Fibroblast of peridontal ligament (primary cell): ENCODE results near the gene CNIH4.
"Not testable (repeated sequence)": the region's sequence is repeated elsewhere in the genome, so short reads cannot be mapped to it uniquely, and the experiment has no call there.

Source experiments
- DNase-seq: peaks from one replicate; pipeline ENCODE4 v3.0.0-alpha.2; 2010; ENCODE audit errors: extremely low read depth

The CNIH4 gene

GRCh38 chr1:224349716-224350115 is 7.0 kb upstream of the CNIH4 start:
- DNase-seq = not testable (repeated sequence)

DNA sequence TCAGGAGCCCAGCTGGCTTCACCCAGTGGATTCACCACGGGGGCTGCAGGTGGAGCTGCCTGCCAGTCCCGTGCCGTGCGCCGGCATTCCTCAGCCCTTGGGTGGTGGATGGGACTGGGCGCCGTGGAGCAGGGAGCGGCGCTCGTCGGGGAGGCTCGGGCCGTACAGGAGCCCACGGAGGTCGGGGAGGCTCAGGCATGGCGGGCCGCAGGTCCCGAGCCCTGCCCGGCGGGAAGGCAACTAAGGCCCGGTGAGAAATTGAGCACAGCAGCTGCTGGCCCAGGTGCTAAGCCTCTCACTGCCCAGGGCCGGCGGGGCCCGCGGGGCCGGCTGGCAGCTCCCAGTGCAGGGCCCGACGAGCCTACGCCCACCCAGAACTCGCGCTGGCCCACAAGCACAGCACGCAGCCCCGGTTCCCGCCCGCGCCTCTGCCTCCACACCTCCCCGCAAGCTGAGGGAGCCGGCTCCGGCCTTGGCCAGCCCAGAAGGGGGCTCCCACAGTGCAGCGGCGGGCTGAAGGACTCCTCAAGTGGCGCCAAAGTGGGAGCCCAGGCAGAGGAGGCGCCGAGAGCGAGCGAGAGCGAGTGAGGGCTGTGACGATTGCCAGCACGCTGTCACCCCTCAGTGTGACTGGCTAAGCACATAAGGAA is 4.1 kb upstream of the CNIH4 start:
- not testable (repeated sequence) for DNase-seq

DNA sequence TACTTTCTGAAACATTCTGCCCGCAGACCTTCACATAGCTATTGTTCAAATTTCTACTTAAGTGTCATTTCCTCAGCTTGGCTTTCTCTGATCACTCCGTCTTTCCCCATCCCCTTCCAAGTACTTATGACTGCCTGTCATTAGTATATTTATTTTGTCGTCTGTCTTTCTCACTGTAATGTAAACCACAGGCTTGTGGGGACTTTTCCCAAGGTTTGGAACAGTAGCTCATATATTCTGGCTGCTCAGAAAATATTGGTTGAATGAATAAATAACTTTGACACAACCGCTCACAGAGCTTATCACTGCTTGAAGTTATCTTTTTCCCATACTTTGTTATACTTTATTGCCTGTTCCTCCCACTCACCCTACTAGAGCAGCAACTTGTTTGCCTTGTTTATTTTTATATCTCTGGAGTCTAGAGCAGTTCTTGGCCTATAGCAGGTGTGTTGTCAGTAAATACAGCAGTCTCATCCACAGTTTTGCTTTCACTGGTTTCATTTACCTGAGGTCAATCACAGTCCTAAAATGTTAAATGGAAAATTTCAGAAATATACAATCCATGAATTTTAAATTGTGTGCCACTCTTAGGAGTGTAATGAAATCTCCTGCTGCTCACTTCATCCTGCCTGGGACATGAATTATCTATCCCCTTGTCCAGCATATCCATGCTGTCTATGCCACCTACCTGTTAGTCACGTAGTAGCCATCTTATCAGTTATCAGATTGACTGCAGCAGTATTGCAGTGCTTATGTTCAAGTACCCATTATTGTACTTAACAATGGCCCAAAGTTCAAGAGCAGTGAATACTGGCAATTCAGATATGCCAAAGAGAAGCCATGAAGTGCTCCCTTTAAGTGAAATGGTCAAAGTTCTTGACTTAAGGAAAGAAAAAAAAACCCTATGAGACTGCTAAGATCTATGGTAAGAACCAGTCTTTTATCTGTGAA is 2.4 kb upstream of the CNIH4 start:
- DNase-seq = no peak

- DNase-seq = peak; percentile 87
Measured at GRCh38 chr1:224357626-224358124, 996 bp downstream of the CNIH4 start.

DNA sequence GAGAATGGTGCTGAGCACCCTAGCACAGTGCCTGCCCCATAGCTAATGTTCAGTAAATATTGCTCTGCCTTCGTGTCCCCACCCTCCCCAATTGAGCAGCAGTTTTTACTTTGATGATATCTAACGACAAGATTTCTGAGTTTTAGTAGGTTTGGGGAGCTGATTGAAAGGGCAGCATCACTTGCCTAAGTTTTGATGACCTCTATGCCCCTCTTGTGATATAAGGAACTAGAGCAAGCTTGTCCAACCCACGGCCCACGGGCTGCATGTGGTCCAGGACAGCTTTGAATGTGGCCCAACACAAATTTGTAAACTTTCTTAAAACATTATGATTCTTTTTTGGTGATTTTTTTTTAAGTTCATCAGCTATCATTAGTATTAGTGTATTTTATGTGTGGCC is 1.6 kb downstream of the CNIH4 start:
- DNase-seq = no peak

- no peak for DNase-seq
Measured at GRCh38 chr1:224359207-224359606, 2.5 kb downstream of the CNIH4 start.

GRCh38 chr1:224368409-224368808 is 11.7 kb downstream of the CNIH4 start:
- no peak for DNase-seq

DNA sequence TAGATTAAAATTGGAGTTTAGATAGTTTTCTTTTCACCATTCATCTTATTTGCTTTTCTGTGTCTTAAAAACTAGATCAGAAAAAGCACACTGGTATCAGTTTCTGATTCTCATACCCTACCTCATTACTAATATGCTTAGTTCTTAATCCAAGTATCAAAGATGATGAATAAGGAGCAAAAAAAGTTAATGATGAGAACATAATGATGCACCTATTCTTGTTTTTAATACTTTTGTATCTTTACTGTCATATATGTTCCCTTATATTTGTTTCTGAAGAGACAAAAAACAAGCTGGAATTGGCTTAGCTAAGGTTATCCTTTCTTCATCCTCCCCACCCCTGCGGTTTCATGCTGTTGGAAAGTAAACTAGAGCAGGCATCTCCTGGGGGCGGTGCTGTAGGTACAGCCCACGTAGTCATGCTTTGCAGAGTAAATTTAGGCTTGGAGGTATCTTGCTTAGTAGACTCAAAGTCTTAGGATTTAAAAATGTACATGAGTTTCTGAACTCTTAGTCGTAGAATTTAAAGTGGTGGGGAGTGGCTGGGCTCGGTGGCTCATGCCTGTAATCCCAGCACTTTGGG is 16.4 kb downstream of the CNIH4 start:
- DNase-seq = no peak

DNA sequence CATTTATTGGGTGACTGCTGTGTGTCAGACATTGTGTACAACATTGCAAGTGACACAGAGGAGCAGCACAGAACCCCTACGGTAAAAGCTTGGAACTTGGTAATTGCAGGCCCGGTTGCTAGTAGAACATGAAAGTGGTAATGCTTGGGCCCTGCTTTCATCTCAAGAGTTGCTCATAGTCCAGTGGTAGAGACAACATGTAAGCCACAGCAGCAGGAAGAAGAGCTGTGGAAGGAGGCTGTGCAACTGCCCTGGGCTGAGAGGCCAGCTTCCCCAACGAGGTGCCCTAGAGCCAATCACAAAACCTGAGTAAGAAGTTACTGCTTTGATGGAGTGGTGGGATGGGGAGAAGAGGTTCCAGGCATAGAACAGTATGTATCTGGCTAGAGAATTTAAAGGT is 18.4 kb downstream of the CNIH4 start:
- DNase-seq = no peak

DNA sequence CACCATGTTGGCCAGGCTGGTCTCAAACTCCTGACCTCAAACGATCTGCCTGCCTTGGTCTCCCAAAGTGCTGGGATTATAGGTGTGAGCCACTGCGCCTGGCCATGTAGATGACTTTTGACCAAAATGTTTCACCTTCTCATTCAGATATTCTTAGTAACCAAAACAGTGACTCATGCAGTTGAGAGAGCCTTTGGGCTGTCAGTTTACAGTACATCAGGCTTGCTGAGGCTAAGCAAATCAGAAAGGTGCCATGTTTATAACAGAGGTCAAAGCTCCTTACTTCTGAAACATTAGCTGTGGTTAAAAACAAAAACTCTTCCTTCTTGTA is 21.0 kb downstream of the CNIH4 start:
- peak; percentile 44 for DNase-seq

DNA sequence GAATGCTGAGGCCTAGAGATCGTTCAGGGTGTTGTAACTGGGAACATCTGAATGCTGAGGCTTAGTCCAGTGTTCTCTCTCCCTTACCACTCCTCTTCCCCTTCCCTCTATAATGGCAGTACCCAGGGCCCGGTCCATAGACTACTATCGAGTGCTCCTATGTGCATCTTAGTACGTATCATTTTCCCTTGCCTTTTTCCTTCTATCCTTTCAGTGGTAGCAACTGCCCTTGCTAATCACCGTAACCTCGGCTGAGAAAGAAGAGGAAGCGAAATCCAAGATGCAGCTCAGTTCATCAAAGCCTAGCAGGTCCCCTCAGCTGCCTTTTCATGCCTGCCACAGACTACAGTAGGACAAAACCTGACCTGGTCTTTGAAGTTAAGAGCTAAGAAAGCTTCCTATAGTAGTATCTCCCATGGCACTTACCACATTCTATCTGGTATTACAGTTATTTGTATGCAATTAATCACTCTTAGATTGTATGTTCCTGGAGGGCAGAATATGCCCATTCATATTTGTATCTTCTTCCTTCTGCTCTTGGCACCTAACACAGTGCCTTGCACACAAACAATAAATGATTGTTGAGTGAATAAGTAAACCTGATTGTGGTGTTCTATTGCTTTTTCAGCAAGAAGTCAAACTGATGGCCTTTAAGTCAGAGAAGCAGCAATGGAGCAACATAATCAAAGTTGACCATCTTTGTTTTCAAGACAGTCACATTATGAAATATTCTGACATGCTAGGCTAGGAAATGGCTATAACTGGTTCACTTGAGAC is 22.4 kb downstream of the CNIH4 start:
- DNase-seq = no peak

DNA sequence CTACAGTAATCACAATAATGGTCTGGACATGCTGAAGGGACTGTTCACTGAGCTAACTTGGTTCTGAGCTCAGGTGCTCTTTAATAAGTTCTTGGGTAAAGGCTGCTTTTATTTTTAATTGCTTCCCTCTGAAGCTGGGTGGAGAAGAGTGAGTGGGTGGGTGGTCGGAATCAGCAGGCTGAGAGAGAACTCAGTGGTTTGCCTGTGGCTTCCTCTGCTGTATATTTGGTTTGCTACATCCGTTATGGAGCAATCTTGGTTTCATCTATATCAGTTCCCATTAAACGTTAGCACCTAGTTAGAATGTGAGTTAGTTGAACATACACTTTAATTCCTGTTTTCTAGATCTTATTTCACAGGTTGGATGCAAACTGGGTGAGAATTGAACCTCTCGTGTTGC is 23.3 kb downstream of the CNIH4 start:
- no peak for DNase-seq

- DNase-seq = no peak
Measured at GRCh38 chr1:224381880-224382548, 25.3 kb downstream of the CNIH4 start.

- DNase-seq = no peak
Measured at GRCh38 chr1:224383218-224383617, 26.5 kb downstream of the CNIH4 start.

DNA sequence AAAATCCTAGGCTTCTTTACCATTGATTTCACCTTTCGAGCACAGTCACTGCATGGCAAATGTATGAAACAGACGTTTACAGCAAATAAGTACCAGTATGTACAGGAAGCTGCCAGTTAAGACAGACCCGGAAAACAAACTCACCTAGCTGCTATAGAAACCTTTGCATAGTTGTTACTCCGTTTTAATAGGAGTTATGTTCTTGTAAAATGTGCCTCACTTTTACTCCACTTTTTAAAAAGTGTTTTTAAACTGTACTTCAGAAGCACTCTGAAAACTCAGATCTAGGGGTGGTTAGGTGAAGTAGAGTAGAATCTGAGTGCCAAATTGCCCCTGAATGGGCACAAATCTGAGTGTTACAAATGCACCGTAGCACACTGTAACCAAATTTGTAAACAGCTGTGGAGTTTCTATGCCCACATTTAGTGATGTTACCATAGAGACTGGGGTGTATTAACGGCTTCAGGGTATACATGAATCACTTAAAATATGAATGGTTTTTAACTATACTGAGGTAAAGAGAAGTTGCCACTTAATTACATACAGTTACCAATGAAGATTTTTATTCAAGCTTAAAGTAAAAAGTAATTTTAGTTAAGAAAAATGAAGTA is 30.7 kb downstream of the CNIH4 start:
- DNase-seq = no peak

GRCh38 chr1:224387943-224388342 is 31.3 kb downstream of the CNIH4 start:
- no peak for DNase-seq

DNA sequence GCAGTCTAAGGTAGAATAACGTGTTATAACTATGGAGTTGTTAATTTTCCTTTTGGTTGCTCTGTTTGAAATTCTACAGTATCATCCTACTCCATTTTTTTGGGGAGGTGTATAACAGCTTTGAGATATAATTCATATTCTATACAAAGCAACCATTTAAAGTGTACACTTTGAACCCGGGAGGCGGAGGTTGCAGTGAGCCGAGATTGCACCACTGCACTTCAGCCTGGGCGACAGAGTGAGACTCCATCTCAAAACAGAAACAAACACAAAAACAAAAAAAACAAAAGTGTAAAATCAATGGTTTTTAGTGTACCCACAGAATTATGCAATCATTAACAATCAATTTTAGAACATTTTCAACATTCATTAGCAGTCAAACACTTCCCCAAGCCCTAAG is 33.8 kb downstream of the CNIH4 start:
- no peak for DNase-seq

- no peak for DNase-seq
Measured at GRCh38 chr1:224392411-224393249, 36.0 kb downstream of the CNIH4 start.

GRCh38 chr1:224393294-224393693 is 36.6 kb downstream of the CNIH4 start:
- DNase-seq = no peak

DNA sequence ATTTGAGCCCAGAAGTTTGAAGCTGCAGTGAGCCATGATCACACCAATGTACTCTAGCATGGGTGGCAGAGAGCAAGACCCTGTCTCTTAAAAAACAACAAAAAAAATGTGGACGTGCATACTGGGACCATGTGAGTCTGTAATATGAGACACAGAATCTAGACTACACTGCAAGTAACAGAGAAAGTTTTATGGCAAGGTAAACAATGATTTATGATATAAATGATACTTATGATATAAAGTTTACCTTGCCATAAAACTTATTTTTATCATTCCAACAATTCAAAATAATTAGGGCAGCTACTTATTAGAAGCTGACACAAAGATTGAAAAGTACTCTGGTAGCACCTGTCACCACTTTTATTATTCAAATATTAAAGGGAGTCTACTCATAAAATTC is 43.2 kb downstream of the CNIH4 start:
- DNase-seq = no peak
